Natural killer cell (primary cell): ENCODE measurements around the gene CDCA3. TPM values are rescaled to one million over a fixed set of nuclear protein-coding genes. Genes with fewer than 3 reads are reported as not detected.
A peak's percentile ranks its signal among the peaks of the same experiment; 100 is the strongest.

ENCODE experiments used
- ATAC-seq, 3 donors: fragments of 150-1000 bp in 2 of 3; fragments of 200-7000 bp in 1 of 3; cut with Tn5 transposase; 1 replicate in 1 of 3; 2 replicates in 2 of 3; pipeline ENCODE4 v1.10.0; 2021; ENCODE audit warnings: mild to moderate bottlenecking in 2 of 3, moderate library complexity in 2 of 3
- DNase-seq, 2 donors: peaks; one replicate each; pipeline versions ENCODE4 v3.0.0 to v3.0.0-alpha.2; 2013 to 2021; ENCODE audit warnings: mixed read lengths in 1 of 2
- H3K27ac ChIP-seq: one replicate; pipeline ENCODE4 v1.5.1; 2013; ENCODE audit warnings: mild to moderate bottlenecking, low read length
- H3K27me3 ChIP-seq: one replicate; pipeline ENCODE4 v1.6.1; 2013; ENCODE audit warnings: low read length; ENCODE audit not compliant: control insufficient read depth, insufficient read depth
- H3K36me3 ChIP-seq: one replicate; pipeline ENCODE4 v1.6.1; 2013; ENCODE audit warnings: low read length; ENCODE audit not compliant: control insufficient read depth, insufficient read depth
- H3K4me1 ChIP-seq: one replicate; pipeline ENCODE4 v1.6.1; 2013; ENCODE audit warnings: low read length; ENCODE audit not compliant: control insufficient read depth, insufficient read depth
- H3K4me3 ChIP-seq: one replicate; pipeline ENCODE4 v1.5.1; 2013; ENCODE audit warnings: low read length
- H3K9me3 ChIP-seq: one replicate; pipeline ENCODE4 v1.6.1; 2013; ENCODE audit warnings: low read length; ENCODE audit not compliant: control insufficient read depth, insufficient read depth
- H3K27ac Mint-ChIP-seq, 2 donors: one replicate each; pipeline ENCODE4 v1.8.0; 2022; ENCODE audit warnings: mild to moderate bottlenecking in 2 of 2, mixed read lengths in 2 of 2, moderate library complexity in 1 of 2
- H3K27me3 Mint-ChIP-seq, 2 donors: one replicate each; pipeline ENCODE4 v1.8.0; 2022; ENCODE audit warnings: low read depth in 2 of 2, mixed read lengths in 2 of 2
- H3K36me3 Mint-ChIP-seq: one replicate; pipeline ENCODE4 v1.8.0; 2022; ENCODE audit warnings: mixed read lengths
- H3K4me1 Mint-ChIP-seq, 2 donors: one replicate each; pipeline ENCODE4 v1.8.0; 2022; ENCODE audit warnings: mixed read lengths in 2 of 2
- H3K4me3 Mint-ChIP-seq: one replicate; pipeline ENCODE4 v1.8.0; 2022; ENCODE audit warnings: mild to moderate bottlenecking, moderate library complexity, mixed read lengths
- H3K9me3 Mint-ChIP-seq, 2 donors: one replicate each; pipeline ENCODE4 v1.8.0; 2022; ENCODE audit warnings: mixed read lengths in 2 of 2
- WGBS: methylation state at CpG from one replicate; pipeline ENCODE4 v1.1.7; 2013; ENCODE audit warnings: missing lambda C conversion rate; ENCODE audit not compliant: insufficient coverage; 5-methylcytosine and 5-hydroxymethylcytosine counted together
- intact Hi-C: fragments of 100-400 bp; cut with micrococcal nuclease; formaldehyde crosslinking; loops from one replicate; pipeline ENCODE4 v1.14.2; 2022
- total RNA-seq, 4 donors: library from RNA; stranded (reverse); fragments of 120-200 nt in 1 of 4; gene quantifications; one replicate each; pipeline versions ENCODE4 v1.2.3 to v1.2.4, GENCODE V29; 2013 to 2022
- TF ChIP-seq, protein P1 (sequence below): fragments of 200-600 bp; IDR thresholded peaks from one replicate; pipeline ENCODE4 v1.8.0; 2022; ENCODE audit warnings: antibody characterized with exemption

Gene CDCA3
- total RNA-seq, 3 donors from 2014 or later (not counting 1 experiment from before 2014, with no cell fraction given): 1.4 to 3.3 (median 1.4) TPM

DNA sequence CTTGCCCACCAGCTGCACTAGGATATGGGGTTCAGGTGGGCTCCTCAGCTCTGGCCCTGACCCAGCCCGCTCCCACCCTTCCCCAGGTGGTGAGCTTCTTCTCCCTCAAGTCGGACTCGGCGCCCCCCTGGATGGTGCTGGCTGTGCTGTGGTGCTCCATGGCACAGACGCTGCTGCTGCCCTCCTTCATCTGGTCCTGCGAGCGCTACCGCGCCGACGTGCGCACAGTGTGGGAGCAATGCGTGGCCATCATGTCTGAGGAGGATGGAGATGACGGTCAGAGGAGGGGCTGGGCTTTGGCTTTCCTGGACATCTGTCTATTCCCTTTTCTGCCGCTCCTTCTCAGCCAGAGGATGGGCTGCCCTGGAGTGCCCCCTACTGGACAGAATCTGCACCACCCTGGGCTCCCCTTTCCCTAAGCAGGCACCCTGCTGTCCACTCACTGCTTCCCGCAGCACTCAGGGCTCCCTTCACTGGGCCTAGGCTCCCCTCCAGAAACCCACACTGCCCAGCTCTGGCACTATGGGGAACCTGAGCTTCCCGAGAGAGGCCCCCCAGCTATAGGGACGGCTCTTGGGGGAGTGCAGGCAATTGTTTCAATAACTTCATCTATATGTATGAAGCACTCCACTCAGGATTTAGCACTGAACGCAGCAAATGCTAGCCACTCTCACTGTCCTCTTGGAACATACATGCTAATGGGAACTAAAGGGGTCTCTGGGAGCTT, 25.5 kb downstream of the CDCA3 start:
- Mint-ChIP-seq H3K27ac (no peak overlapping the region), H3K4me3 (peak overlapping the region; percentile 31), H3K27me3 (peaks cover 55 to 73% of the 10 kb centered on the region in 2 donors)

DNA sequence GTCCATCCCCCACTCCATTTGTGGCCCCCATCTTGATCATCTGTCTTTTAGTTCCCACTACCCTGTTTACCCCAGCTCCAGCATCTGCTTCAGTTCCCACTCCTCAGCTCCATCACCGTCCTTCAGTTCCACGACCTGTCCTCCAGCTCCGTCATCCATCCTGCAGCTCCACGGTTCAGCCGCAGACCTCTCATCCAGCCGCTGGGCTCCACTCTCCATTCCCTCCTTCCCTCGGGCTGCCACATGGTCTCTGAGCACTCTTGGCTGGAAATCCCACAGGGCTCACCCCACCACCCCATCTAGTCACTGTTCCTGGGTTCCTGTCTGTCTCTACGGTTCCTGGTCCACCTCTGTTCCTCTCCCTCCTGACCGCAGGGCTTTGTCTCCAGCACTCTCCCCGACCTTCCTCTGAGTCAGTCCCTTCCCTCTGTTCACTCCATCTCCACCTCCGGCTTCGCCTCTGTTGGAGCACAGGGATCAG, 26.1 kb downstream of the CDCA3 start:
- Mint-ChIP-seq H3K9me3 (no peaks in the 10 kb centered on the region), H3K36me3 (no peaks in the 10 kb centered on the region), H3K27ac (no peak overlapping the region), H3K27me3 (peaks cover 50 to 71% of the 10 kb centered on the region in 2 donors), H3K4me3 (no peak overlapping the region), H3K4me1 (peaks cover 20 to 39% of the 10 kb centered on the region in 2 donors)
- Histone ChIP-seq H3K4me1 (peaks cover 33% of the 10 kb centered on the region), H3K4me3 (no peak overlapping the region), H3K36me3 (no peaks in the 10 kb centered on the region), H3K27ac (no peak overlapping the region), H3K27me3 (peaks cover 51% of the 10 kb centered on the region), H3K9me3 (no peaks in the 10 kb centered on the region)
- DNase-seq (no peak), ATAC-seq (no peak)
- TF ChIP-seq, protein P1, sequence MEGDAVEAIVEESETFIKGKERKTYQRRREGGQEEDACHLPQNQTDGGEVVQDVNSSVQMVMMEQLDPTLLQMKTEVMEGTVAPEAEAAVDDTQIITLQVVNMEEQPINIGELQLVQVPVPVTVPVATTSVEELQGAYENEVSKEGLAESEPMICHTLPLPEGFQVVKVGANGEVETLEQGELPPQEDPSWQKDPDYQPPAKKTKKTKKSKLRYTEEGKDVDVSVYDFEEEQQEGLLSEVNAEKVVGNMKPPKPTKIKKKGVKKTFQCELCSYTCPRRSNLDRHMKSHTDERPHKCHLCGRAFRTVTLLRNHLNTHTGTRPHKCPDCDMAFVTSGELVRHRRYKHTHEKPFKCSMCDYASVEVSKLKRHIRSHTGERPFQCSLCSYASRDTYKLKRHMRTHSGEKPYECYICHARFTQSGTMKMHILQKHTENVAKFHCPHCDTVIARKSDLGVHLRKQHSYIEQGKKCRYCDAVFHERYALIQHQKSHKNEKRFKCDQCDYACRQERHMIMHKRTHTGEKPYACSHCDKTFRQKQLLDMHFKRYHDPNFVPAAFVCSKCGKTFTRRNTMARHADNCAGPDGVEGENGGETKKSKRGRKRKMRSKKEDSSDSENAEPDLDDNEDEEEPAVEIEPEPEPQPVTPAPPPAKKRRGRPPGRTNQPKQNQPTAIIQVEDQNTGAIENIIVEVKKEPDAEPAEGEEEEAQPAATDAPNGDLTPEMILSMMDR: no peak
- intact Hi-C loops: loop anchor here (5.0 kb wide), 1 partner anchor 73 kb away; the partner anchor contains the start of gene MLF2
- 79% methylated on average over 11 of the region's 12 CpGs for WGBS

More for the DNA sequence above, 25.5 kb downstream of the CDCA3 start:
- Mint-ChIP-seq H3K9me3 (no peaks in the 10 kb centered on the region), H3K36me3 (no peaks in the 10 kb centered on the region), H3K4me1 (peaks cover 20 to 39% of the 10 kb centered on the region in 2 donors)
- 19% methylated on average over 18 of the region's 19 CpGs for WGBS
- peak; percentile 60 to 88 for DNase-seq
- ATAC-seq: peak; percentile 57 to 72 (median 67)
- Histone ChIP-seq H3K9me3 (no peaks in the 10 kb centered on the region), H3K36me3 (no peaks in the 10 kb centered on the region), H3K27me3 (peaks cover 52% of the 10 kb centered on the region), H3K4me1 (peaks cover 33% of the 10 kb centered on the region), H3K4me3 (no peak overlapping the region), H3K27ac (no peak overlapping the region)
- TF ChIP-seq, protein P1: peak; percentile 64
- intact Hi-C loops: loop anchor here (5.0 kb wide), 1 partner anchor 73 kb away; the partner anchor contains the start of gene MLF2

DNA sequence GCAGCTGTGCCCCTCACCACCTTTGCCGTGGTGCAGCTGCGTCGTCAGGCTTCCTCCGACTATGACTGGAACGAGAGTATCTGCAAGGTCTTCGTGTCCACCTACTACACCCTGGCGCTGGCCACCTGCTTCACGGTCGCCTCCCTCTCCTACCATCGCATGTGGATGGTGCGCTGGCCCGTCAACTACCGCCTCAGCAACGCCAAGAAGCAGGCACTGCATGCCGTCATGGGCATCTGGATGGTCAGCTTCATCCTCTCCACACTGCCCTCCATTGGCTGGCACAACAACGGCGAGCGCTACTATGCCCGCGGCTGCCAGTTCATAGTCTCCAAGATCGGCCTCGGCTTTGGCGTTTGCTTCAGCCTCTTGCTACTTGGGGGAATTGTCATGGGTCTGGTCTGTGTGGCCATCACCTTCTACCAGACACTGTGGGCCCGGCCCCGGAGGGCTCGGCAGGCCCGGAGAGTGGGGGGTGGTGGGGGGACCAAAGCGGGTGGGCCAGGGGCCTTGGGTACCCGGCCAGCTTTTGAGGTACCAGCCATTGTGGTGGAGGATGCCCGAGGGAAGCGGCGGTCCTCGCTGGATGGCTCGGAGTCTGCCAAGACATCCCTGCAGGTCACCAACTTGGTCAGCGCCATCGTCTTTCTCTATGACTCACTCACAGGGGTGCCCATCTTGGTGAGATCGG, 26.9 kb downstream of the CDCA3 start:
- H3K4me3 ChIP-seq: no peak overlapping the region
- Mint-ChIP-seq H3K27me3 (peaks cover 50 to 67% of the 10 kb centered on the region in 2 donors), H3K27ac (no peak overlapping the region), H3K9me3 (no peaks in the 10 kb centered on the region), H3K4me3 (no peak overlapping the region), H3K36me3 (no peaks in the 10 kb centered on the region), H3K4me1 (peaks cover 15 to 34% of the 10 kb centered on the region in 2 donors)
- ATAC-seq (no peak), DNase-seq (no peak)
- H3K27ac ChIP-seq: no peak overlapping the region
- peaks cover 45% of the 10 kb centered on the region for H3K27me3 ChIP-seq
- intact Hi-C loops: no loop called here
- no peaks in the 10 kb centered on the region for H3K9me3 ChIP-seq
- H3K36me3 ChIP-seq: no peaks in the 10 kb centered on the region
- 92% methylated on average over 37 of the region's 37 CpGs for WGBS
- TF ChIP-seq, protein P1: no peak
- H3K4me1 ChIP-seq: peaks cover 26% of the 10 kb centered on the region
